Measurements from ENCODE around the gene CCDC70.
"Not testable (repeated sequence)": the region's sequence is repeated elsewhere in the genome, so short reads cannot be mapped to it uniquely, and the experiment has no call there.

The CCDC70 gene

GRCh38 chr13:51909265-51909664 is 47.5 kb downstream of the CCDC70 start:
- 82 to 100% methylated on average over 1 to 2 of the region's 5 CpGs for WGBS, 2 experiments (ENCODE audit: insufficient coverage in 2 of 2)
- not testable (repeated sequence) for H3K4me1 ChIP-seq (ENCODE audit: control insufficient read depth, insufficient read depth, low read length, poor library complexity, severe bottlenecking); H3K27ac ChIP-seq (ENCODE audit: low read depth, low read length, severe bottlenecking); H3K9me3 ChIP-seq (ENCODE audit: control insufficient read depth, low read length); H3K4me3 ChIP-seq (ENCODE audit: extremely low read depth, insufficient read depth, low read length, poor library complexity, severe bottlenecking); H3K36me3 ChIP-seq (ENCODE audit: control insufficient read depth, insufficient read depth, low read length)

DNA sequence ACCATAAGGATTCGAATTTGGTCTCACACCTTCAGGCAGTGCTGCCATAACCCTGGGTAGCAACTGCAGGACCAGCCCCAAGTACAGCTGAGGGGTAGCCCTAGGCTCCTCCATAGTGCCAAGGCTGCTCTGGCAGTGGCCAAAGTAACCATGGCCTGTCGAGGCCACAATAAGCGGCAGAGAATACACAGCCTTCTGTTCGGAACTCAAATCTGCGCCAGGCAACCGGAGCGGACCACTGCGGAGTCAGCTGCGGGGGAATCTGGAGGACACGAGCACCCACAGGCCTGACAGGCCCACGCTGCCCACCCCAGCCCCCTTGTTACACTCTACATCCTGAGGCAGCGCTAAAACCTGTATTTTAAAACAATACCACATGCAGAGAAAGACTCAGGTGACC is 48.7 kb downstream of the CCDC70 start:
- Histone ChIP-seq H3K4me3 (ENCODE audit: extremely low read depth, insufficient read depth, low read length, poor library complexity, severe bottlenecking) (no peak overlapping the region), H3K36me3 (ENCODE audit: control insufficient read depth, insufficient read depth, low read length) (no peaks in the 10 kb centered on the region), H3K4me1 (ENCODE audit: control insufficient read depth, insufficient read depth, low read length, poor library complexity, severe bottlenecking) (no peaks in the 10 kb centered on the region), H3K9me3 (ENCODE audit: control insufficient read depth, low read length) (no peaks in the 10 kb centered on the region), H3K27ac (ENCODE audit: low read depth, low read length, severe bottlenecking) (no peak overlapping the region)
- WGBS, 2 experiments (ENCODE audit: insufficient coverage in 2 of 2): 88 to 95% methylated on average over 11 to 12 of the region's 12 CpGs

DNA sequence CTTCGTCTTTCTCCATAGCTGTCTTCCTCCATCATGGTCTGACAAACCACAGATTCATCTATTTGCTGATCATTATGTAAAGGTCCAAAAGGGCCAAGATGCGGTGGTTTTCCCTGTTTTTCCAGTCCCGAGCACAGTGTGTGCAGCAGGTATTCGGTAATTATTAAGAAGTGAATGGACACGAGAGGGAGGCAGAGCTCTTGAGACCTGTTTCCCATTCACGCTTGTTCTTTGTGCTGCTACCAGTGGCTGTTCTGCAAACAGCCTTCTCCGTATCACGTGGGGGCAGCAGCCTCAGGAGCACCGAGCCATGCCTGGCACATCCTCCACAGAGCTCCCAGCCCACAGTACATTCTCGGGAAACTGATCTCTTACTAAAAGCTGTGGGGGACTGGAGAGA is 50.3 kb downstream of the CCDC70 start:
- no peaks in the 10 kb centered on the region for H3K4me1 ChIP-seq (ENCODE audit: control insufficient read depth, insufficient read depth, low read length, poor library complexity, severe bottlenecking)
- H3K9me3 ChIP-seq (ENCODE audit: control insufficient read depth, low read length): no peaks in the 10 kb centered on the region
- 87 to 89% methylated on average over 8 to 9 of the region's 10 CpGs for WGBS, 2 experiments (ENCODE audit: insufficient coverage in 2 of 2)
- no peaks in the 10 kb centered on the region for H3K36me3 ChIP-seq (ENCODE audit: control insufficient read depth, insufficient read depth, low read length)
- H3K27ac ChIP-seq (ENCODE audit: low read depth, low read length, severe bottlenecking): no peak overlapping the region
- H3K4me3 ChIP-seq (ENCODE audit: extremely low read depth, insufficient read depth, low read length, poor library complexity, severe bottlenecking): no peak overlapping the region

GRCh38 chr13:51912511-51913225 is 50.9 kb downstream of the CCDC70 start:
- H3K9me3 ChIP-seq (ENCODE audit: control insufficient read depth, low read length): no peaks in the 10 kb centered on the region
- H3K27ac ChIP-seq (ENCODE audit: low read depth, low read length, severe bottlenecking): no peak overlapping the region
- no peaks in the 10 kb centered on the region for H3K36me3 ChIP-seq (ENCODE audit: control insufficient read depth, insufficient read depth, low read length)
- H3K4me1 ChIP-seq (ENCODE audit: control insufficient read depth, insufficient read depth, low read length, poor library complexity, severe bottlenecking): no peaks in the 10 kb centered on the region
- no peak overlapping the region for H3K4me3 ChIP-seq (ENCODE audit: extremely low read depth, insufficient read depth, low read length, poor library complexity, severe bottlenecking)
- 86 to 90% methylated on average over 5 to 11 of the region's 11 CpGs for WGBS, 2 experiments (ENCODE audit: insufficient coverage in 2 of 2)

DNA sequence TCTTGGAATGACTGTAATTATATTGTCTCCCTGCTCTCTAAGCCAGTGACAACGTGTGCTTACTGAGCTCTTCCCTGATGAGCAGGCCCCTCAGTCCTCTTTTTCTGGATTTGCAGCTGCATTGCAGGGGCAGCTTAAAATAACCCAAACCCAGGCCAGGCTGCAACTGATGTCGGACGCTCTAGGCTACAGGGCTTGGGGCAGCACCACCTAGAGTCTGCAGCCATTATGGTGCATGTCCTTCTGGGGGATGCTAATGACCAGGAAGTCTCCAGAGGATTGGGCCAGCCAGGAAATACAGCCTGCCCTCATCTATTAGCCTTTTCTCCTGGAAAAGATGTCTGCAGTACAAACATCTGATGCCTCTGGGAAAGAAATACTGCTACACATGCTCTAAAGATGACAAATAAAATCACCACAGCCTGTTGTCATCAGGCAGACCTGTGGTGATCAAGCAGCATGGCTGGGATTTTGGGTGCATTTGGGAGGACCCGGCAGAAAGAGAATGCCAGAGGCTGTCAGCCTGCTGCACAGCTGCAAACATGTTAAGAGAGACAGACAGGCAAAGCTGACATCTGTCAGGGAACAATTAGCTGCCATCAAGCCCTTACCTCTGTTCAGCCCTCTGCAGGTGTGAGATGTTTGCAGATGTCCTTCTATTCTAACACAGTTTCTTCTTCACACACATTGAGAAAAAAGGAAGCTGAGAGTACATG is 51.8 kb downstream of the CCDC70 start:
- no peak overlapping the region for H3K27ac ChIP-seq (ENCODE audit: low read depth, low read length, severe bottlenecking)
- H3K4me3 ChIP-seq (ENCODE audit: extremely low read depth, insufficient read depth, low read length, poor library complexity, severe bottlenecking): no peak overlapping the region
- H3K4me1 ChIP-seq (ENCODE audit: control insufficient read depth, insufficient read depth, low read length, poor library complexity, severe bottlenecking): no peaks in the 10 kb centered on the region
- H3K9me3 ChIP-seq (ENCODE audit: control insufficient read depth, low read length): no peaks in the 10 kb centered on the region
- 54 to 58% methylated on average over 4 of the region's 4 CpGs for WGBS, 2 experiments (ENCODE audit: insufficient coverage in 2 of 2)
- no peaks in the 10 kb centered on the region for H3K36me3 ChIP-seq (ENCODE audit: control insufficient read depth, insufficient read depth, low read length)

- Histone ChIP-seq H3K36me3 (ENCODE audit: control insufficient read depth, insufficient read depth, low read length) (no peaks in the 10 kb centered on the region), H3K27ac (ENCODE audit: low read depth, low read length, severe bottlenecking) (no peak overlapping the region), H3K4me3 (ENCODE audit: extremely low read depth, insufficient read depth, low read length, poor library complexity, severe bottlenecking) (no peak overlapping the region), H3K4me1 (ENCODE audit: control insufficient read depth, insufficient read depth, low read length, poor library complexity, severe bottlenecking) (no peaks in the 10 kb centered on the region), H3K9me3 (ENCODE audit: control insufficient read depth, low read length) (no peaks in the 10 kb centered on the region)
- 90 to 92% methylated on average over 4 to 7 of the region's 7 CpGs for WGBS, 2 experiments (ENCODE audit: insufficient coverage in 2 of 2)
Measured at GRCh38 chr13:51914137-51914493, 52.3 kb downstream of the CCDC70 start.

Measured in mesodermal cell (in vitro differentiated cells).